Liver (tissue), 9 donors: ENCODE data around the gene KLK13. TPM values are rescaled to one million over a fixed set of nuclear protein-coding genes. Genes with fewer than 3 reads are reported as not detected.

ENCODE experiments used
- DNase-seq: peaks from one replicate; pipeline ENCODE4 v3.0.0-alpha.2; 2017; ENCODE audit warnings: low spot score
- H3K27ac ChIP-seq, 2 donors: one replicate each; pipeline ENCODE4 v1.7.0; 2013; ENCODE audit warnings: inconsistent platforms in 2 of 2, low read length in 2 of 2, control low read depth in 1 of 2, low read depth in 1 of 2, mild to moderate bottlenecking in 1 of 2
- H3K27me3 ChIP-seq, 4 donors: one replicate each; pipeline versions ENCODE4 v1.6.1 to v1.7.0; 2013; ENCODE audit warnings: low read length in 3 of 4, inconsistent platforms in 1 of 4, mild to moderate bottlenecking in 1 of 4, moderate library complexity in 1 of 4; ENCODE audit not compliant: control insufficient read depth in 4 of 4, insufficient read depth in 4 of 4
- H3K36me3 ChIP-seq, 4 donors: one replicate each; pipeline versions ENCODE4 v1.6.1 to v1.7.0; 2013; ENCODE audit warnings: low read length in 3 of 4, mild to moderate bottlenecking in 3 of 4, low read depth in 1 of 4, moderate library complexity in 1 of 4; ENCODE audit not compliant: control insufficient read depth in 4 of 4, insufficient read depth in 3 of 4
- H3K4me1 ChIP-seq, 4 donors: one replicate each; pipeline versions ENCODE4 v1.6.1 to v1.7.0; 2013; ENCODE audit warnings: low read length in 3 of 4, mild to moderate bottlenecking in 3 of 4, moderate library complexity in 1 of 4; ENCODE audit not compliant: control insufficient read depth in 4 of 4, insufficient read depth in 4 of 4
- H3K4me3 ChIP-seq, 3 donors: one replicate each; pipeline versions ENCODE4 v1.6.1 to v1.7.0; 2013; ENCODE audit warnings: low read length in 3 of 3, control low read depth in 1 of 3, low read depth in 1 of 3, mild to moderate bottlenecking in 1 of 3
- H3K9ac ChIP-seq, 2 donors: one replicate each; pipeline ENCODE4 v1.7.0; 2013; ENCODE audit warnings: low read length in 2 of 2, mild to moderate bottlenecking in 2 of 2, moderate library complexity in 2 of 2, control low read depth in 1 of 2, low read depth in 1 of 2
- H3K9me3 ChIP-seq, 4 donors: one replicate each; pipeline versions ENCODE4 v1.6.1 to v1.7.0; 2013; ENCODE audit warnings: low read length in 3 of 4; ENCODE audit not compliant: control insufficient read depth in 4 of 4
- ATF3 ChIP-seq: IDR thresholded peaks from 2 replicates; pipeline ENCODE4 v1.6.1; 2016; ENCODE audit warnings: antibody characterized with exemption
- CTCF ChIP-seq: fragments of 150-350 bp; IDR thresholded peaks from 2 replicates; pipeline ENCODE4 v1.5.1; 2017; ENCODE audit warnings: improper control_type of control experiment, low read depth, low read length; ENCODE audit not compliant: missing input control
- FOXA1 ChIP-seq: IDR thresholded peaks from 2 replicates; pipeline ENCODE4 v1.6.1; 2016; ENCODE audit warnings: antibody characterized with exemption
- FOXA2 ChIP-seq: IDR thresholded peaks from 2 replicates; pipeline ENCODE4 v1.6.1; 2016; ENCODE audit warnings: antibody characterized with exemption
- HNF4A ChIP-seq, 2 donors: conservative IDR thresholded peaks; 2 replicates each; pipeline ENCODE4 v1.6.1; 2016; ENCODE audit warnings: antibody characterized with exemption in 2 of 2, mild to moderate bottlenecking in 2 of 2
- JUND ChIP-seq, 2 donors: IDR thresholded peaks; 2 replicates each; pipeline ENCODE4 v1.6.1; 2016; ENCODE audit warnings: antibody characterized with exemption in 2 of 2
- NR2F2 ChIP-seq: IDR thresholded peaks from 2 replicates; pipeline ENCODE4 v1.6.1; 2016; ENCODE audit warnings: antibody characterized with exemption
- RAD21 ChIP-seq, 2 donors: IDR thresholded peaks; 2 replicates each; pipeline ENCODE4 v1.6.1; 2016; ENCODE audit warnings: antibody characterized with exemption in 2 of 2, mild to moderate bottlenecking in 2 of 2
- REST ChIP-seq: IDR thresholded peaks from 2 replicates; pipeline ENCODE4 v1.6.1; 2016; ENCODE audit warnings: antibody characterized with exemption, mild to moderate bottlenecking
- RXRA ChIP-seq, 2 donors: IDR thresholded peaks; 2 replicates each; pipeline ENCODE4 v1.6.1; 2017 to 2018; ENCODE audit warnings: antibody characterized with exemption in 2 of 2, mild to moderate bottlenecking in 1 of 2
- SP1 ChIP-seq: IDR thresholded peaks from 2 replicates; pipeline ENCODE4 v1.6.1; 2018; ENCODE audit warnings: antibody characterized with exemption, mild to moderate bottlenecking
- YY1 ChIP-seq: IDR thresholded peaks from 2 replicates; pipeline ENCODE4 v1.6.1; 2016; ENCODE audit warnings: antibody characterized with exemption, mild to moderate bottlenecking
- WGBS: extraction: QIAGEN DNeasy Blood & Tissue Kit; methylation state at CpG from one replicate; pipeline ENCODE4 v1.1.7; 2013; 5-methylcytosine and 5-hydroxymethylcytosine counted together
- polyA plus RNA-seq, 2 donors: library from polyadenylated mRNA; stranded (reverse) in 1 of 2; unstranded in 1 of 2; fragments of 200-250 nt in 1 of 2; fragments of >200 nt in 1 of 2; fragmentation: Nextera tagmentation in 1 of 2; extraction: Ambion mirVana in 1 of 2; gene quantifications; one replicate each; pipeline versions ENCODE4 v1.2.1 to v1.2.3, GENCODE V29; 2013 to 2015
- total RNA-seq, 2 donors: library from RNA; depleted of rRNA; stranded (reverse); fragments of >200 nt; gene quantifications; one replicate each; pipeline ENCODE4 v1.2.3, GENCODE V29; 2014
- TF ChIP-seq, protein P1 (sequence below): IDR thresholded peaks from 2 replicates; pipeline ENCODE4 v1.6.1; 2016; ENCODE audit warnings: antibody characterized with exemption
- donor health status: healthy.
- donor health status: healthy.
- donor health status: healthy.
- donor health status: healthy.
- donor health status: healthy.

KLK13 gene
- total and polyA plus RNA-seq, 4 donors = not detected

- peak; percentile 64 for DNase-seq
- no peaks in the 10 kb centered on the region for H3K9me3 ChIP-seq
- TF ChIP-seq, protein P1, sequence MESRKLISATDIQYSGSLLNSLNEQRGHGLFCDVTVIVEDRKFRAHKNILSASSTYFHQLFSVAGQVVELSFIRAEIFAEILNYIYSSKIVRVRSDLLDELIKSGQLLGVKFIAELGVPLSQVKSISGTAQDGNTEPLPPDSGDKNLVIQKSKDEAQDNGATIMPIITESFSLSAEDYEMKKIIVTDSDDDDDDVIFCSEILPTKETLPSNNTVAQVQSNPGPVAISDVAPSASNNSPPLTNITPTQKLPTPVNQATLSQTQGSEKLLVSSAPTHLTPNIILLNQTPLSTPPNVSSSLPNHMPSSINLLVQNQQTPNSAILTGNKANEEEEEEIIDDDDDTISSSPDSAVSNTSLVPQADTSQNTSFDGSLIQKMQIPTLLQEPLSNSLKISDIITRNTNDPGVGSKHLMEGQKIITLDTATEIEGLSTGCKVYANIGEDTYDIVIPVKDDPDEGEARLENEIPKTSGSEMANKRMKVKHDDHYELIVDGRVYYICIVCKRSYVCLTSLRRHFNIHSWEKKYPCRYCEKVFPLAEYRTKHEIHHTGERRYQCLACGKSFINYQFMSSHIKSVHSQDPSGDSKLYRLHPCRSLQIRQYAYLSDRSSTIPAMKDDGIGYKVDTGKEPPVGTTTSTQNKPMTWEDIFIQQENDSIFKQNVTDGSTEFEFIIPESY = no peak
- TF ChIP-seq RAD21 (IDR thresholded peaks at IDR 0.05) (peak in 1 of 2 donors; percentile 19), CTCF (peak; percentile 42)
- H3K9ac ChIP-seq = no peak overlapping the region
- H3K27ac ChIP-seq = no peak overlapping the region
- WGBS = 3% methylated on average over 68 of the region's 68 CpGs
- H3K27me3 ChIP-seq = peaks cover 0 to 4% (median 3%) of the 10 kb centered on the region in 4 donors
- H3K36me3 ChIP-seq = no peaks in the 10 kb centered on the region
- H3K4me1 ChIP-seq = peaks cover 0 to 13% (median 5%) of the 10 kb centered on the region in 4 donors
- H3K4me3 ChIP-seq = no peak overlapping the region
Observed at GRCh38 chr19:51016798-51017683, 47.9 kb downstream of the KLK13 start.

GRCh38 chr19:51015691-51016267 is 49.1 kb downstream of the KLK13 start:
- no peak overlapping the region for H3K4me3 ChIP-seq
- DNase-seq = no peak
- H3K9me3 ChIP-seq = no peaks in the 10 kb centered on the region
- WGBS = 86% methylated on average over 19 of the region's 19 CpGs
- no peaks in the 10 kb centered on the region for H3K36me3 ChIP-seq
- TF ChIP-seq SP1 (no peak), HNF4A (conservative IDR thresholded peaks at IDR 0.05) (no peak), ATF3 (no peak), FOXA1 (no peak), CTCF (no peak), JUND (IDR thresholded peaks at IDR 0.05) (no peak), REST (no peak), NR2F2 (no peak), FOXA2 (no peak), YY1 (no peak), RXRA (IDR thresholded peaks at IDR 0.05) (no peak)
- TF ChIP-seq, protein P1 = no peak
- H3K27me3 ChIP-seq = peaks cover 0 to 4% (median 3%) of the 10 kb centered on the region in 4 donors
- peaks cover 0 to 13% (median 5%) of the 10 kb centered on the region in 4 donors for H3K4me1 ChIP-seq
- H3K27ac ChIP-seq = no peak overlapping the region
- H3K9ac ChIP-seq = no peak overlapping the region
